ENCODE results near the gene MYO1A.

MYO1A gene

DNA sequence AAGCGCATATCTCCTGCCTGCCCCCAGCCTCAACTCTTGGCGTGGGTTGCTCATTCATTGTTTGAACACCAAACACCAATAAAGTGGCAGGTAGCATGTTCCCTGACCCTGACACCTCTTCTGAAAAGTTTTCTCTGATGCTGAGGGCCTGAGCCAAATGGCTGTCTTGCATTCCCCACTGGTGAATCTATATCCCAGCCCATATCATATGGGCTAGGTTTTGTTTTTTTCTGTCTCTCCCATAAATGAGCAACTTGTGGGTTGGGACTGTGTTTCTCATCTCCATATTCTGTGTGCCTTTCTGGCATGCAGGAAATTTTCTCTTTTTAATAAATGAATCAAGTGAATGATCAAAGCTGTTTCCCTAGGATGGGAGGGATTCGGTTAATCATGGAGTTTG lies 5.0 kb downstream of the MYO1A start:
- no peak overlapping the region for H2AFZ ChIP-seq (ENCODE audit: low read length)
- no peaks in the 10 kb centered on the region for H3K36me3 ChIP-seq (replicated peaks; ENCODE audit: insufficient read depth, low read length)
- no peaks in the 10 kb centered on the region for H3K27me3 ChIP-seq (replicated peaks; ENCODE audit: insufficient read depth, low read length)
- no peaks in the 10 kb centered on the region for H3K9me2 ChIP-seq (replicated peaks; ENCODE audit: insufficient read depth, low read length)
- no peaks in the 10 kb centered on the region for H3K79me2 ChIP-seq (ENCODE audit: low read length)
- no peak overlapping the region for H3K27ac ChIP-seq (ENCODE audit: low read length)
- H3K9ac ChIP-seq (ENCODE audit: low read length), result no peak overlapping the region
- no peak overlapping the region for H3K4me2 ChIP-seq (ENCODE audit: low read depth, low read length)
- no peaks in the 10 kb centered on the region for H4K20me1 ChIP-seq (ENCODE audit: insufficient read depth, low read length)
- TF ChIP-seq, protein P1, sequence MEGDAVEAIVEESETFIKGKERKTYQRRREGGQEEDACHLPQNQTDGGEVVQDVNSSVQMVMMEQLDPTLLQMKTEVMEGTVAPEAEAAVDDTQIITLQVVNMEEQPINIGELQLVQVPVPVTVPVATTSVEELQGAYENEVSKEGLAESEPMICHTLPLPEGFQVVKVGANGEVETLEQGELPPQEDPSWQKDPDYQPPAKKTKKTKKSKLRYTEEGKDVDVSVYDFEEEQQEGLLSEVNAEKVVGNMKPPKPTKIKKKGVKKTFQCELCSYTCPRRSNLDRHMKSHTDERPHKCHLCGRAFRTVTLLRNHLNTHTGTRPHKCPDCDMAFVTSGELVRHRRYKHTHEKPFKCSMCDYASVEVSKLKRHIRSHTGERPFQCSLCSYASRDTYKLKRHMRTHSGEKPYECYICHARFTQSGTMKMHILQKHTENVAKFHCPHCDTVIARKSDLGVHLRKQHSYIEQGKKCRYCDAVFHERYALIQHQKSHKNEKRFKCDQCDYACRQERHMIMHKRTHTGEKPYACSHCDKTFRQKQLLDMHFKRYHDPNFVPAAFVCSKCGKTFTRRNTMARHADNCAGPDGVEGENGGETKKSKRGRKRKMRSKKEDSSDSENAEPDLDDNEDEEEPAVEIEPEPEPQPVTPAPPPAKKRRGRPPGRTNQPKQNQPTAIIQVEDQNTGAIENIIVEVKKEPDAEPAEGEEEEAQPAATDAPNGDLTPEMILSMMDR (IDR thresholded peaks at IDR 0.05; ENCODE audit: low read length), result no peak
- TF ChIP-seq EZH2 (optimal IDR thresholded peaks at IDR 0.05; ENCODE audit: low read depth, low read length) (no peak), EZH2phosphoT487 (IDR thresholded peaks at IDR 0.05; ENCODE audit: low read length) (no peak)
- H3K9me3 ChIP-seq (replicated peaks; ENCODE audit: insufficient read depth, low read length), result no peaks in the 10 kb centered on the region
- H3K4me1 ChIP-seq (ENCODE audit: low read length), result no peaks in the 10 kb centered on the region
- no peak for DNase-seq
- H3K4me3 ChIP-seq (ENCODE audit: low read length), result no peak overlapping the region
- no peaks in the 10 kb centered on the region for H3F3A ChIP-seq (ENCODE audit: insufficient read depth, low read length)

DNA sequence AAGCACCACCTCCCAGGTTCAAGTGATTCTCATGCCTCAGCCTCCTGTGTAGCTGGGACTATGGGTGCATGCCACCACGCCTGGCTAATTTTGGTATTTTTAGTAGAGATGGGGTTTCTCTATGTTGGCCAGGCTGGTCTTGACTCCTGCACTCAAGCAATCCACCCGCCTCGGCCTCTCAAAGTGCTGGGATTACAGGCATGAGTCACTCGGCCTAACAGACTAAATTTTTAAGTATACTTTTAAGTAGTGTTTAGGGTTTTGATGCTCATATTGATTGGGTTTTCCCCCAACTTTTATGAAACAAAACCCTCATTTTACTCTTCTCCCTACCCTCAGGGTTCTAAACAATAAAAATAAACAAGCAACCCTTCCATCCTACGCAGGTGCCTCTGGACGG lies 5.5 kb downstream of the MYO1A start:
- H3K4me3 ChIP-seq (ENCODE audit: low read length), result no peak overlapping the region
- H3K4me2 ChIP-seq (ENCODE audit: low read depth, low read length), result no peak overlapping the region
- no peaks in the 10 kb centered on the region for H3K4me1 ChIP-seq (ENCODE audit: low read length)
- H4K20me1 ChIP-seq (ENCODE audit: insufficient read depth, low read length), result no peaks in the 10 kb centered on the region
- H3K36me3 ChIP-seq (replicated peaks; ENCODE audit: insufficient read depth, low read length), result no peaks in the 10 kb centered on the region
- DNase-seq, result no peak
- TF ChIP-seq EZH2 (optimal IDR thresholded peaks at IDR 0.05; ENCODE audit: low read depth, low read length) (no peak), EZH2phosphoT487 (IDR thresholded peaks at IDR 0.05; ENCODE audit: low read length) (no peak)
- TF ChIP-seq, protein P1 (IDR thresholded peaks at IDR 0.05; ENCODE audit: low read length), result no peak
- no peaks in the 10 kb centered on the region for H3K79me2 ChIP-seq (ENCODE audit: low read length)
- no peaks in the 10 kb centered on the region for H3K9me2 ChIP-seq (replicated peaks; ENCODE audit: insufficient read depth, low read length)
- no peaks in the 10 kb centered on the region for H3F3A ChIP-seq (ENCODE audit: insufficient read depth, low read length)
- no peak overlapping the region for H3K27ac ChIP-seq (ENCODE audit: low read length)
- no peak overlapping the region for H2AFZ ChIP-seq (ENCODE audit: low read length)
- H3K27me3 ChIP-seq (replicated peaks; ENCODE audit: insufficient read depth, low read length), result no peaks in the 10 kb centered on the region
- H3K9me3 ChIP-seq (replicated peaks; ENCODE audit: insufficient read depth, low read length), result no peaks in the 10 kb centered on the region
- no peak overlapping the region for H3K9ac ChIP-seq (ENCODE audit: low read length)

DNA sequence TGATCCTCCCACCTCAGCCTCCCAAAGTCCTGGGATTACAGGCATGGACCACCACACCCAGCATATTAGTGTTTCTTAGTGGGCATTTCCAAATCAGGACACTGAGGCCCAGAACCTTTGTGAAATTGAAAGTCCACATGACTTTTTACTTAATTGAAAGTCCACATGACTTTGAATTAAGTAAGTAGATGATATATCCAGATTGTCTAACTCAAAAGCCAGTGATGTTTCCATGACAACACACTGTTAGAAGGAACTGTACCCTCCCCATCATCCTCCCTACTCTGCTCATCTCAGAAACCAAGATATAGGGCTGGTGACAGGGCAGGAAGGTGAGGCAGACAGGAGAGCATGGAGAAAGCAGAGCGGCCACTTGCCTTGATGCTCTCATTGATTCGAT lies 7.2 kb downstream of the MYO1A start:
- no peaks in the 10 kb centered on the region for H3K27me3 ChIP-seq (replicated peaks; ENCODE audit: insufficient read depth, low read length)
- H3K36me3 ChIP-seq (replicated peaks; ENCODE audit: insufficient read depth, low read length), result no peaks in the 10 kb centered on the region
- H3K9me2 ChIP-seq (replicated peaks; ENCODE audit: insufficient read depth, low read length), result no peaks in the 10 kb centered on the region
- H3K9me3 ChIP-seq (replicated peaks; ENCODE audit: insufficient read depth, low read length), result no peaks in the 10 kb centered on the region
- TF ChIP-seq, protein P1 (IDR thresholded peaks at IDR 0.05; ENCODE audit: low read length), result no peak
- TF ChIP-seq EZH2phosphoT487 (IDR thresholded peaks at IDR 0.05; ENCODE audit: low read length), result no peak
- TF ChIP-seq EZH2 (optimal IDR thresholded peaks at IDR 0.05; ENCODE audit: low read depth, low read length), result no peak
- no peaks in the 10 kb centered on the region for H3K79me2 ChIP-seq (ENCODE audit: low read length)
- H3K4me1 ChIP-seq (ENCODE audit: low read length), result no peaks in the 10 kb centered on the region
- no peak for DNase-seq
- H3K4me3 ChIP-seq (ENCODE audit: low read length), result no peak overlapping the region
- H3F3A ChIP-seq (ENCODE audit: insufficient read depth, low read length), result no peaks in the 10 kb centered on the region
- no peak overlapping the region for H2AFZ ChIP-seq (ENCODE audit: low read length)
- H3K27ac ChIP-seq (ENCODE audit: low read length), result no peak overlapping the region
- no peak overlapping the region for H3K9ac ChIP-seq (ENCODE audit: low read length)
- H4K20me1 ChIP-seq (ENCODE audit: insufficient read depth, low read length), result no peaks in the 10 kb centered on the region
- H3K4me2 ChIP-seq (ENCODE audit: low read depth, low read length), result no peak overlapping the region

All from MM.1S (cell line).